Measurements from ENCODE around the gene CHMP4A.
"Not testable (repeated sequence)": the region's sequence is repeated elsewhere in the genome, so short reads cannot be mapped to it uniquely, and the experiment has no call there.

GRCh38 chr14:24245350-24245749, 32.1 kb upstream of the CHMP4A start:
- TF ChIP-seq CTCF (conservative IDR thresholded peaks at IDR 0.05; ENCODE audit: low read depth, low read length); EZH2 (IDR thresholded peaks at IDR 0.05; ENCODE audit: borderline replicate concordance, low read depth, low read length, poor library complexity, severe bottlenecking): not testable (repeated sequence)
